Measurements from ENCODE around the gene KIF12.

The KIF12 gene

GRCh38 chr9:114053246-114054005 is 45.7 kb downstream of the KIF12 start:
- no peak for TF ChIP-seq CTCF (IDR thresholded peaks at IDR 0.05; ENCODE audit: low read depth, low read length)
- no peaks in the 10 kb centered on the region for H3K27me3 ChIP-seq

GRCh38 chr9:114051706-114052105 is 47.4 kb downstream of the KIF12 start:
- no peak for DNase-seq
- no peaks in the 10 kb centered on the region for H3K27me3 ChIP-seq
- peaks cover 40% of the 10 kb centered on the region for H3K36me3 ChIP-seq
- no peak overlapping the region for H3K4me3 ChIP-seq (ENCODE audit: low read depth, low read length)
- H3K4me1 ChIP-seq, result no peaks in the 10 kb centered on the region
- H3K9me3 ChIP-seq, result no peaks in the 10 kb centered on the region
- TF ChIP-seq CTCF (IDR thresholded peaks at IDR 0.05; ENCODE audit: low read depth, low read length), result no peak

More at GRCh38 chr9:114053246-114054005, 45.7 kb downstream of the KIF12 start:
- DNase-seq, result no peak
- H3K9me3 ChIP-seq, result no peaks in the 10 kb centered on the region
- H3K36me3 ChIP-seq, result peaks cover 37% of the 10 kb centered on the region
- no peaks in the 10 kb centered on the region for H3K4me1 ChIP-seq
- no peak overlapping the region for H3K4me3 ChIP-seq (ENCODE audit: low read depth, low read length)

GRCh38 chr9:114051281-114051680 is 47.8 kb downstream of the KIF12 start:
- H3K36me3 ChIP-seq, result peaks cover 40% of the 10 kb centered on the region
- no peaks in the 10 kb centered on the region for H3K27me3 ChIP-seq
- no peak for TF ChIP-seq CTCF (IDR thresholded peaks at IDR 0.05; ENCODE audit: low read depth, low read length)
- H3K9me3 ChIP-seq, result no peaks in the 10 kb centered on the region
- H3K4me1 ChIP-seq, result no peaks in the 10 kb centered on the region
- H3K4me3 ChIP-seq (ENCODE audit: low read depth, low read length), result no peak overlapping the region
- DNase-seq, result no peak

- no peak for TF ChIP-seq CTCF (IDR thresholded peaks at IDR 0.05; ENCODE audit: low read depth, low read length)
- H3K9me3 ChIP-seq, result no peaks in the 10 kb centered on the region
- H3K27me3 ChIP-seq, result no peaks in the 10 kb centered on the region
- no peak for DNase-seq
- H3K4me3 ChIP-seq (ENCODE audit: low read depth, low read length), result no peak overlapping the region
- H3K4me1 ChIP-seq, result no peaks in the 10 kb centered on the region
- H3K36me3 ChIP-seq, result peaks cover 40% of the 10 kb centered on the region
These were observed 48.4 kb downstream of the KIF12 start for GRCh38 chr9:114050646-114051045.

- peak; percentile 0 for DNase-seq
These were observed 48.9 kb downstream of the KIF12 start for GRCh38 chr9:114050226-114050568.

More at GRCh38 chr9:114050226-114050568, 48.9 kb downstream of the KIF12 start:
- Histone ChIP-seq H3K4me3 (ENCODE audit: low read depth, low read length) (no peak overlapping the region), H3K9me3 (no peaks in the 10 kb centered on the region), H3K4me1 (no peaks in the 10 kb centered on the region), H3K36me3 (peaks cover 42% of the 10 kb centered on the region), H3K27me3 (no peaks in the 10 kb centered on the region)
- TF ChIP-seq CTCF (IDR thresholded peaks at IDR 0.05; ENCODE audit: low read depth, low read length), result no peak
